B cell (primary cell): ENCODE data around the gene TBX20. TPM values are rescaled to one million over a fixed set of nuclear protein-coding genes. Genes with fewer than 3 reads are reported as not detected.

Source experiments
- ATAC-seq: fragments of 200-7000 bp; cut with Tn5 transposase; one replicate; pipeline ENCODE4 v1.10.0; 2021; ENCODE audit warnings: low read depth, mild to moderate bottlenecking, moderate number of reproducible peaks, moderate library complexity
- CTCF ChIA-PET: fragments of 350-600 bp; sonication (Branson Sonifier 250); formaldehyde crosslinking; loops from one replicate; lab custom pipeline; 2021; ENCODE audit warnings: antibody characterized with exemption, inconsistent platforms; lab: Charles Lee
- POLR2A ChIA-PET: fragments of 350-600 bp; sonication (Branson Sonifier 250); formaldehyde crosslinking; loops from one replicate; lab custom pipeline; 2021; ENCODE audit warnings: antibody characterized with exemption; lab: Charles Lee
- DNase-seq: peaks from one replicate; pipeline ENCODE4 v3.0.0; 2013
- H2AFZ ChIP-seq: 2 replicates; pipeline ENCODE4 v1.6.1; 2012; ENCODE audit warnings: mild to moderate bottlenecking, low read depth, low read length; ENCODE audit not compliant: insufficient read depth, poor library complexity, severe bottlenecking
- H3K27ac ChIP-seq, 2 donors: 1 replicate in 1 of 2; 2 replicates in 1 of 2; pipeline ENCODE4 v1.5.1; 2012 to 2013; ENCODE audit warnings: low read length in 2 of 2, mild to moderate bottlenecking in 2 of 2, moderate library complexity in 1 of 2
- H3K27me3 ChIP-seq, 4 experiments: fragments of 200-600 bp in 1 of 4; sonication (generic) in 1 of 4; replicated peaks in 1 of 4; 1 replicate in 2 of 4; 2 replicates in 2 of 4; pipeline versions ENCODE4 v1.6.1 to v1.7.0; 2013 to 2016; ENCODE audit warnings: low read length in 3 of 4, mild to moderate bottlenecking in 2 of 4, mixed read lengths in 1 of 4, moderate library complexity in 1 of 4; ENCODE audit not compliant: insufficient read depth in 4 of 4, control insufficient read depth in 3 of 4; ENCODE audit errors: control extremely low read depth in 1 of 4
- H3K36me3 ChIP-seq, 2 experiments: replicated peaks in 1 of 2; 1 replicate in 1 of 2; 2 replicates in 1 of 2; pipeline versions ENCODE4 v1.6.1 to v1.7.1; 2013; ENCODE audit warnings: low read length in 1 of 2; ENCODE audit not compliant: insufficient read depth in 2 of 2, control insufficient read depth in 1 of 2; ENCODE audit errors: control extremely low read depth in 1 of 2, extremely low read depth in 1 of 2
- H3K4me1 ChIP-seq, 2 donors: fragments of 200-600 bp in 1 of 2; sonication (generic) in 1 of 2; 1 replicate in 1 of 2; 2 replicates in 1 of 2; pipeline versions ENCODE4 v1.5.1 to v1.6.1; 2013 to 2017; ENCODE audit warnings: low read length in 2 of 2; ENCODE audit not compliant: control insufficient read depth in 2 of 2, insufficient read depth in 2 of 2
- H3K4me2 ChIP-seq: replicated peaks from 2 replicates; pipeline ENCODE3; 2012; ENCODE audit warnings: mild to moderate bottlenecking, low read depth, low read length; ENCODE audit not compliant: poor library complexity, severe bottlenecking
- H3K4me3 ChIP-seq, 5 experiments: fragments of 200-600 bp in 1 of 5; sonication (generic) in 1 of 5; 1 replicate in 3 of 5; 2 replicates in 2 of 5; pipeline versions ENCODE4 v1.5.1 to v1.7.0; 2011 to 2016; ENCODE audit warnings: low read length in 4 of 5, mild to moderate bottlenecking in 4 of 5, low read depth in 2 of 5, control low read depth in 1 of 5, moderate library complexity in 1 of 5; ENCODE audit not compliant: insufficient read depth in 1 of 5; ENCODE audit errors: control extremely low read depth in 1 of 5, extremely low read depth in 1 of 5
- H3K79me2 ChIP-seq: fragments of 200-600 bp; sonication (generic); one replicate; pipeline ENCODE4 v1.6.0; 2016; ENCODE audit warnings: low read length; ENCODE audit not compliant: control insufficient read depth, insufficient read depth
- H3K9ac ChIP-seq: fragments of 200-600 bp; sonication (generic); 2 replicates; pipeline ENCODE4 v1.6.1; 2017; ENCODE audit warnings: mild to moderate bottlenecking, low read length, moderate library complexity
- H3K9me3 ChIP-seq, 3 donors: one replicate each; pipeline versions ENCODE4 v1.6.1 to v1.7.1; 2013; ENCODE audit warnings: low read length in 2 of 3; ENCODE audit not compliant: control insufficient read depth in 2 of 3, insufficient read depth in 1 of 3; ENCODE audit errors: control extremely low read depth in 1 of 3
- H4K20me1 ChIP-seq: 2 replicates; pipeline ENCODE4 v1.6.0; 2012; ENCODE audit warnings: mild to moderate bottlenecking, low read length; ENCODE audit not compliant: insufficient read depth, control insufficient read depth, poor library complexity, severe bottlenecking
- H3K27ac Mint-ChIP-seq: one replicate; pipeline ENCODE4 v1.8.0; 2021; ENCODE audit warnings: mixed read lengths
- H3K27me3 Mint-ChIP-seq: one replicate; pipeline ENCODE4 v1.8.0; 2021; ENCODE audit warnings: mixed read lengths
- H3K4me1 Mint-ChIP-seq: one replicate; pipeline ENCODE4 v1.8.0; 2021; ENCODE audit warnings: mixed read lengths
- H3K4me3 Mint-ChIP-seq: one replicate; pipeline ENCODE4 v1.8.0; 2021; ENCODE audit warnings: mixed read lengths
- H3K9me3 Mint-ChIP-seq: one replicate; pipeline ENCODE4 v1.8.0; 2022; ENCODE audit warnings: mixed read lengths; ENCODE audit not compliant: insufficient read depth
- EZH2 ChIP-seq: IDR thresholded peaks from 2 replicates; pipeline ENCODE4 v1.6.1; 2012; ENCODE audit warnings: borderline replicate concordance, low read depth, mild to moderate bottlenecking, moderate library complexity, low read length; ENCODE audit not compliant: insufficient read depth, poor library complexity, severe bottlenecking
- WGBS: methylation state at CpG from one replicate; pipeline ENCODE4 v1.1.5; 2013; ENCODE audit warnings: missing lambda C conversion rate; ENCODE audit not compliant: insufficient coverage; 5-methylcytosine and 5-hydroxymethylcytosine counted together
- intact Hi-C: fragments of 100-400 bp; cut with micrococcal nuclease; formaldehyde crosslinking; loops from one replicate; pipeline ENCODE4 v1.10.0; 2022
- polyA plus RNA-seq: library from polyadenylated mRNA; depleted of rRNA; stranded (reverse); fragments of >200 nt; gene quantifications from 2 replicates; pipeline ENCODE4 v1.2.3, GENCODE V29; 2012
- total RNA-seq, 2 donors: library from RNA; stranded (reverse); fragments of 120-200 nt in 1 of 2; gene quantifications; 1 replicate in 1 of 2; 2 replicates in 1 of 2; pipeline versions ENCODE4 v1.2.3 to v1.2.4, GENCODE V29; 2013 to 2022
- TF ChIP-seq, protein P1 (sequence below): fragments of 200-600 bp; IDR thresholded peaks from one replicate; pipeline ENCODE4 v1.8.0; 2022; ENCODE audit warnings: antibody characterized with exemption, mild to moderate bottlenecking

Gene TBX20
- total and polyA plus RNA-seq, 2 donors (not counting 1 experiment from before 2014, with no cell fraction given) = 0.25 TPM; not detected in 1

DNA sequence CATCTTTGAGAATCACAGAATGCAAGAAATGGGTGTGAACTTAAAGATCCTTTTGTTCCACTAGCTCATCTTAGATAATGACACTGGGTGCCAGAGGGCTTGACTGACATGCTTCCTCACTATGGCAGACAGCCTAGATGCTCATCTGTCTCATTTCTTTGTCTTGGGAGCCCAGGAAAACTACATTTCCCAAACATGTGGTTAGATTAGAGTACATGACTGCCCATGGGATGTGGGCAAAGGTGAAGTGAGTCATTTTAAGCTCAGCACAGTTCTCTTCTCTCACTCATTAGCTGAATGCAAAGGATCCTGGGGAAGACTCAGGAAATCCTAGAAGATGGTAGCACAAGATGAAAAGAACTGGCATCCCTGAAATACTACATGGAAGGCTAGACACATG, 32.5 kb upstream of the TBX20 start:
- TF ChIP-seq, protein P1, sequence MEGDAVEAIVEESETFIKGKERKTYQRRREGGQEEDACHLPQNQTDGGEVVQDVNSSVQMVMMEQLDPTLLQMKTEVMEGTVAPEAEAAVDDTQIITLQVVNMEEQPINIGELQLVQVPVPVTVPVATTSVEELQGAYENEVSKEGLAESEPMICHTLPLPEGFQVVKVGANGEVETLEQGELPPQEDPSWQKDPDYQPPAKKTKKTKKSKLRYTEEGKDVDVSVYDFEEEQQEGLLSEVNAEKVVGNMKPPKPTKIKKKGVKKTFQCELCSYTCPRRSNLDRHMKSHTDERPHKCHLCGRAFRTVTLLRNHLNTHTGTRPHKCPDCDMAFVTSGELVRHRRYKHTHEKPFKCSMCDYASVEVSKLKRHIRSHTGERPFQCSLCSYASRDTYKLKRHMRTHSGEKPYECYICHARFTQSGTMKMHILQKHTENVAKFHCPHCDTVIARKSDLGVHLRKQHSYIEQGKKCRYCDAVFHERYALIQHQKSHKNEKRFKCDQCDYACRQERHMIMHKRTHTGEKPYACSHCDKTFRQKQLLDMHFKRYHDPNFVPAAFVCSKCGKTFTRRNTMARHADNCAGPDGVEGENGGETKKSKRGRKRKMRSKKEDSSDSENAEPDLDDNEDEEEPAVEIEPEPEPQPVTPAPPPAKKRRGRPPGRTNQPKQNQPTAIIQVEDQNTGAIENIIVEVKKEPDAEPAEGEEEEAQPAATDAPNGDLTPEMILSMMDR = no peak
- no peak for TF ChIP-seq EZH2
- H3K27me3 ChIP-seq = peaks cover 0 to 11% (median 4%) of the 10 kb centered on the region in 4 experiments
- Mint-ChIP-seq H3K4me1 (no peaks in the 10 kb centered on the region), H3K4me3 (no peak overlapping the region), H3K27me3 (peaks cover 36% of the 10 kb centered on the region), H3K27ac (no peak overlapping the region), H3K9me3 (no peaks in the 10 kb centered on the region)
- POLR2A ChIA-PET = no interaction called here
- no peak overlapping the region for H2AFZ ChIP-seq
- ATAC-seq (no peak), DNase-seq (no peak)
- H3K9ac ChIP-seq = no peak overlapping the region
- no peak overlapping the region for H3K4me2 ChIP-seq
- no peaks in the 10 kb centered on the region for H3K9me3 ChIP-seq
- H3K79me2 ChIP-seq = no peaks in the 10 kb centered on the region
- CTCF ChIA-PET = interaction anchor here (0.7 kb wide), 1 partner anchor 1932 kb away, joined by 3 read pairs; no protein-coding TSS in a partner anchor
- no peaks in the 10 kb centered on the region for H3K4me1 ChIP-seq
- H3K4me3 ChIP-seq = no peak overlapping the region
- no peaks in the 10 kb centered on the region for H3K36me3 ChIP-seq
- intact Hi-C loops = no loop called here
- no peak overlapping the region for H3K27ac ChIP-seq
- no peaks in the 10 kb centered on the region for H4K20me1 ChIP-seq

DNA sequence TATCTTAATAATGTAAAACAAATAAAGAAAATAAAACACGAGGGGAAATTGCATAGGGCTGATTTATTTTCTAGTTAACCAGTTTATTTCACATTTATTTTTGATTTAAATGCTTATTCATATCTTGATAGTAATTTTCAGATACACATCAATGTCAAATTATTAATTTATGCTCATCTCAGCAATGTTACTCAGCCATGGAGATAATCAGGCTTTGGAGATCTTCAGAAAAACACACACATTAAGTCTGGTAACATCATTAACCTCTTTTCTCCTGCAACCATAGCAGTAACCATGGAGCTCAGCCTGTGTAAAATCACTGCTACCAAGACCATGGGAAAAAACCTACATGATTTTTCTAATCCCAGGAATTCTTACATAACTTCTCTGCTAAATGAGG, 31.9 kb upstream of the TBX20 start:
- no peak overlapping the region for H3K4me3 ChIP-seq
- H3K9ac ChIP-seq = no peak overlapping the region
- no peaks in the 10 kb centered on the region for H3K79me2 ChIP-seq
- DNase-seq = no peak
- CTCF ChIA-PET = no interaction called here
- H2AFZ ChIP-seq = no peak overlapping the region
- H4K20me1 ChIP-seq = no peaks in the 10 kb centered on the region
- H3K9me3 ChIP-seq = no peaks in the 10 kb centered on the region
- H3K27ac ChIP-seq = no peak overlapping the region
- TF ChIP-seq EZH2 = no peak
- TF ChIP-seq, protein P1 = no peak
- Mint-ChIP-seq H3K27me3 (peaks cover 30% of the 10 kb centered on the region), H3K27ac (no peak overlapping the region), H3K9me3 (no peaks in the 10 kb centered on the region), H3K4me1 (no peaks in the 10 kb centered on the region), H3K4me3 (no peak overlapping the region)
- no peaks in the 10 kb centered on the region for H3K4me1 ChIP-seq
- no peak overlapping the region for H3K4me2 ChIP-seq
- no CpG with 5 or more reads among the region's 1 CpG for WGBS
- H3K36me3 ChIP-seq = no peaks in the 10 kb centered on the region
- no peak for ATAC-seq
- peaks cover 0 to 11% (median 4%) of the 10 kb centered on the region in 4 experiments for H3K27me3 ChIP-seq
- intact Hi-C loops = no loop called here
- POLR2A ChIA-PET = no interaction called here
